SK-N-SH (cell line): Measurements from ENCODE around the gene RAD9B. TPM values are rescaled to one million over a fixed set of nuclear protein-coding genes. Genes with fewer than 3 reads are reported as not detected.
"Not testable (repeated sequence)": the region's sequence is repeated elsewhere in the genome, so short reads cannot be mapped to it uniquely, and the experiment has no call there.

ENCODE experiments used
- CTCF ChIA-PET: fragments of 300-600, 350-600 bp; formaldehyde crosslinking; extraction: SDS; loops from one replicate; lab custom pipeline; 2021; lab: Yijun Ruan, JAX
- POLR2A ChIA-PET: fragments of 350-600 bp; sonication (Branson Sonifier 250); formaldehyde crosslinking; extraction: SDS; loops from one replicate; lab custom pipeline; 2020; ENCODE audit warnings: antibody characterized with exemption, inconsistent platforms; lab: Yijun Ruan, JAX
- DNase-seq: peaks from one replicate; pipeline ENCODE4 v3.0.0; 2012
- H2AFZ ChIP-seq: fragments of 200-600 bp; sonication (generic); 2 replicates; pipeline ENCODE4 v1.8.1; 2016; ENCODE audit warnings: antibody characterized with exemption, mild to moderate bottlenecking, low read depth
- H3F3A ChIP-seq: fragments of 200-600 bp; sonication (generic); replicated peaks from 2 replicates; pipeline ENCODE3; 2016; ENCODE audit warnings: antibody characterized with exemption, mild to moderate bottlenecking; ENCODE audit not compliant: insufficient read depth
- H3K27ac ChIP-seq, 2 experiments: fragments of 200-500 bp in 1 of 2; fragments of 200-600 bp in 1 of 2; sonication (Bioruptor generic) in 1 of 2; sonication (generic), shearing (Covaris generic) in 1 of 2; 2 replicates each; pipeline versions ENCODE4 v1.5.1 to v1.6.1; 2014 to 2016; ENCODE audit warnings: low read depth in 2 of 2, inconsistent platforms in 1 of 2, low read length in 1 of 2, mild to moderate bottlenecking in 1 of 2, mixed read lengths in 1 of 2
- H3K27me3 ChIP-seq: fragments of 200-600 bp; sonication (generic), shearing (Covaris generic); 2 replicates; pipeline ENCODE4 v1.6.1; 2016; ENCODE audit warnings: mixed run types; ENCODE audit not compliant: insufficient read depth
- H3K36me3 ChIP-seq, 2 experiments: fragments of 200-500 bp in 1 of 2; fragments of 200-600 bp in 1 of 2; sonication (Bioruptor generic) in 1 of 2; sonication (generic) in 1 of 2; replicated peaks in 1 of 2; 2 replicates each; pipeline versions ENCODE3 to v1.5.1; 2014 to 2016; ENCODE audit warnings: low read length in 1 of 2, mild to moderate bottlenecking in 1 of 2; ENCODE audit not compliant: insufficient read depth in 2 of 2, control insufficient read depth in 1 of 2
- H3K4me1 ChIP-seq, 2 experiments: fragments of 200-500 bp in 1 of 2; fragments of 200-600 bp in 1 of 2; sonication (Bioruptor generic) in 1 of 2; sonication (generic), shearing (Covaris generic) in 1 of 2; 2 replicates each; pipeline versions ENCODE4 v1.5.1 to v1.6.1; 2014 to 2016; ENCODE audit warnings: low read depth in 1 of 2, low read length in 1 of 2, mixed run types in 1 of 2; ENCODE audit not compliant: insufficient read depth in 2 of 2, control insufficient read depth in 1 of 2
- H3K4me2 ChIP-seq: fragments of 200-600 bp; sonication (generic), shearing (Covaris generic); 2 replicates; pipeline ENCODE4 v1.6.1; 2017; ENCODE audit warnings: mixed run types
- H3K4me3 ChIP-seq, 2 experiments: fragments of 200-500 bp in 1 of 2; fragments of 200-600 bp in 1 of 2; sonication (Bioruptor generic) in 1 of 2; sonication (generic), shearing (Covaris generic) in 1 of 2; 2 replicates each; pipeline versions ENCODE4 v1.5.1 to v1.8.1; 2014 to 2016; ENCODE audit warnings: low read depth in 2 of 2, inconsistent platforms in 1 of 2, low read length in 1 of 2, mild to moderate bottlenecking in 1 of 2, mixed read lengths in 1 of 2, moderate library complexity in 1 of 2
- H3K79me2 ChIP-seq: fragments of 200-600 bp; sonication (generic); 2 replicates; pipeline ENCODE4 v1.8.1; 2017; ENCODE audit warnings: mild to moderate bottlenecking; ENCODE audit not compliant: insufficient read depth
- H3K9ac ChIP-seq: fragments of 200-600 bp; sonication (generic); 2 replicates; pipeline ENCODE4 v1.6.1; 2017; ENCODE audit warnings: mixed run types
- H3K9me2 ChIP-seq: fragments of 200-600 bp; sonication (generic); 2 replicates; pipeline ENCODE4 v1.6.1; 2017; ENCODE audit warnings: mixed run types
- H3K9me3 ChIP-seq: fragments of 200-600 bp; sonication (generic); 2 replicates; pipeline ENCODE4 v1.6.1; 2017; ENCODE audit warnings: mixed run types, mild to moderate bottlenecking, moderate library complexity
- H4K20me1 ChIP-seq: fragments of 200-600 bp; sonication (generic); 2 replicates; pipeline ENCODE4 v1.6.1; 2017; ENCODE audit warnings: mild to moderate bottlenecking, mixed run types; ENCODE audit not compliant: insufficient read depth
- CTCF ChIP-seq: fragments of 200-600 bp; sonication (generic); IDR thresholded peaks from 2 replicates; pipeline ENCODE4 v1.6.1; 2017; ENCODE audit warnings: antibody characterized with exemption, mild to moderate bottlenecking, moderate library complexity
- GABPA ChIP-seq: IDR thresholded peaks from 2 replicates; pipeline ENCODE4 v1.4.0; 2012; ENCODE audit warnings: low read depth, mild to moderate bottlenecking
- PBX3 ChIP-seq: IDR thresholded peaks from 2 replicates; pipeline ENCODE4; 2012
- TEAD4 ChIP-seq: IDR thresholded peaks from 2 replicates; pipeline ENCODE4 v1.4.0; 2012; ENCODE audit warnings: mild to moderate bottlenecking, borderline replicate concordance; ENCODE audit not compliant: insufficient read depth
- ZBTB33 ChIP-seq: IDR thresholded peaks from 2 replicates; pipeline ENCODE4 v1.4.0; 2012; ENCODE audit warnings: low read depth, borderline replicate concordance
- WGBS: methylation state at CpG from one replicate; pipeline ENCODE4 v1.1.6; 2017; ENCODE audit warnings: low lambda C conversion rate; 5-methylcytosine and 5-hydroxymethylcytosine counted together
- polyA plus RNA-seq, 3 experiments: library from polyadenylated mRNA; depleted of rRNA; stranded (reverse); fragments of >200 nt; gene quantifications; 2 replicates each; pipeline ENCODE4 v1.2.3, GENCODE V29; 2012

The RAD9B gene
- polyA plus RNA-seq, 1 of the 3 experiments (the other 2 are of a cell fraction): 0.20 TPM

GRCh38 chr12:110453569-110454296, 48.4 kb upstream of the RAD9B start (continued):
- TF ChIP-seq CTCF: no peak

- no peaks in the 10 kb centered on the region for H3F3A ChIP-seq
- H3K27me3 ChIP-seq: no peaks in the 10 kb centered on the region
- ChIA-PET CTCF (interaction anchor here (0.8 to 2.4 kb wide), 5 partner anchors 9 to 144 kb away, joined by 3 to 15 read pairs (median 5); partner anchors contain the start of genes ARPC3, FAM216A and GPN3), POLR2A (interaction anchor here (0.9 kb wide), 1 partner anchor 10 kb away, joined by 3 read pairs; the partner anchor contains the start of genes FAM216A and GPN3)
- no peak overlapping the region for H3K27ac ChIP-seq
- 100% methylated on average over 4 of the region's 4 CpGs for WGBS
- TF ChIP-seq CTCF: no peak
- no peak for TF ChIP-seq TEAD4
- TF ChIP-seq GABPA: no peak
- TF ChIP-seq PBX3: no peak
- TF ChIP-seq ZBTB33: no peak
- no peaks in the 10 kb centered on the region for H3K9me2 ChIP-seq
- no peaks in the 10 kb centered on the region for H3K4me1 ChIP-seq
- H3K4me2 ChIP-seq: no peak overlapping the region
- no peak for DNase-seq
- no peaks in the 10 kb centered on the region for H3K9me3 ChIP-seq
- H3K9ac ChIP-seq: no peak overlapping the region
- H3K36me3 ChIP-seq: peaks cover 7 to 20% of the 10 kb centered on the region in 2 experiments
- H2AFZ ChIP-seq: no peak overlapping the region
- no peak overlapping the region for H3K4me3 ChIP-seq
- H4K20me1 ChIP-seq: no peaks in the 10 kb centered on the region
- H3K79me2 ChIP-seq: peaks cover 9% of the 10 kb centered on the region
Measured at GRCh38 chr12:110458756-110459155, 43.4 kb upstream of the RAD9B start.

GRCh38 chr12:110461189-110461588, 40.9 kb upstream of the RAD9B start:
- H3K9me2 ChIP-seq, H3K4me3 ChIP-seq, H3F3A ChIP-seq, H3K27ac ChIP-seq, DNase-seq, H4K20me1 ChIP-seq, H3K27me3 ChIP-seq, H3K4me1 ChIP-seq, H3K4me2 ChIP-seq, H3K9ac ChIP-seq, H3K9me3 ChIP-seq, H2AFZ ChIP-seq, POLR2A ChIA-PET, CTCF ChIA-PET: not testable (repeated sequence)
- peaks cover 12% of the 10 kb centered on the region in 2 experiments for H3K36me3 ChIP-seq
- H3K79me2 ChIP-seq: peaks cover 15% of the 10 kb centered on the region
- WGBS: 96% methylated on average over 5 of the region's 5 CpGs
